Measurements from ENCODE around the gene AR.
A peak's percentile ranks its signal among the peaks of the same experiment; 100 is the strongest.

Gene AR

GRCh38 chrX:67544281-67545035 lies 637 bp downstream of the AR start:
- Histone ChIP-seq H3K9me3 (ENCODE audit: control insufficient read depth, insufficient read depth, low read length) (no peaks in the 10 kb centered on the region), H3K27me3 (ENCODE audit: control insufficient read depth, insufficient read depth, low read length) (peaks cover 11% of the 10 kb centered on the region), H3K4me1 (ENCODE audit: control insufficient read depth, insufficient read depth, low read length) (no peaks in the 10 kb centered on the region), H3K4me3 (ENCODE audit: low read depth, low read length) (peak overlapping the region; percentile 60), H3K9ac (ENCODE audit: low read depth, low read length) (peak overlapping the region; percentile 47), H3K36me3 (ENCODE audit: control insufficient read depth, insufficient read depth, low read length) (no peaks in the 10 kb centered on the region)

- no peak overlapping the region for H3K9ac ChIP-seq (ENCODE audit: low read depth, low read length)
- no peaks in the 10 kb centered on the region for H3K9me3 ChIP-seq (ENCODE audit: control insufficient read depth, insufficient read depth, low read length)
- peaks cover 11% of the 10 kb centered on the region for H3K27me3 ChIP-seq (ENCODE audit: control insufficient read depth, insufficient read depth, low read length)
- no peaks in the 10 kb centered on the region for H3K36me3 ChIP-seq (ENCODE audit: control insufficient read depth, insufficient read depth, low read length)
- H3K4me3 ChIP-seq (ENCODE audit: low read depth, low read length), result peak overlapping the region; percentile 61
- H3K4me1 ChIP-seq (ENCODE audit: control insufficient read depth, insufficient read depth, low read length), result peaks cover 3% of the 10 kb centered on the region
Measured at GRCh38 chrX:67545036-67545821, 1.4 kb downstream of the AR start.

- Histone ChIP-seq H3K4me3 (ENCODE audit: low read depth, low read length) (peak overlapping the region; percentile 61), H3K36me3 (ENCODE audit: control insufficient read depth, insufficient read depth, low read length) (no peaks in the 10 kb centered on the region), H3K9me3 (ENCODE audit: control insufficient read depth, insufficient read depth, low read length) (no peaks in the 10 kb centered on the region), H3K4me1 (ENCODE audit: control insufficient read depth, insufficient read depth, low read length) (peaks cover 3% of the 10 kb centered on the region), H3K27me3 (ENCODE audit: control insufficient read depth, insufficient read depth, low read length) (peaks cover 11% of the 10 kb centered on the region), H3K9ac (ENCODE audit: low read depth, low read length) (no peak overlapping the region)
Measured at GRCh38 chrX:67545893-67546495, 2.2 kb downstream of the AR start.

GRCh38 chrX:67546496-67547423 lies 2.9 kb downstream of the AR start:
- Histone ChIP-seq H3K27me3 (ENCODE audit: control insufficient read depth, insufficient read depth, low read length) (peaks cover 11% of the 10 kb centered on the region), H3K9ac (ENCODE audit: low read depth, low read length) (no peak overlapping the region), H3K4me1 (ENCODE audit: control insufficient read depth, insufficient read depth, low read length) (peaks cover 3% of the 10 kb centered on the region), H3K4me3 (ENCODE audit: low read depth, low read length) (peak overlapping the region; percentile 62), H3K36me3 (ENCODE audit: control insufficient read depth, insufficient read depth, low read length) (no peaks in the 10 kb centered on the region), H3K9me3 (ENCODE audit: control insufficient read depth, insufficient read depth, low read length) (no peaks in the 10 kb centered on the region)

- no peaks in the 10 kb centered on the region for H3K4me1 ChIP-seq (ENCODE audit: control insufficient read depth, insufficient read depth, low read length)
- no peaks in the 10 kb centered on the region for H3K36me3 ChIP-seq (ENCODE audit: control insufficient read depth, insufficient read depth, low read length)
- H3K9ac ChIP-seq (ENCODE audit: low read depth, low read length), result no peak overlapping the region
- H3K4me3 ChIP-seq (ENCODE audit: low read depth, low read length), result no peak overlapping the region
- H3K9me3 ChIP-seq (ENCODE audit: control insufficient read depth, insufficient read depth, low read length), result no peaks in the 10 kb centered on the region
- H3K27me3 ChIP-seq (ENCODE audit: control insufficient read depth, insufficient read depth, low read length), result no peaks in the 10 kb centered on the region
Measured at GRCh38 chrX:67555578-67556203, 11.9 kb downstream of the AR start.

- Histone ChIP-seq H3K4me3 (ENCODE audit: low read depth, low read length) (no peak overlapping the region), H3K9ac (ENCODE audit: low read depth, low read length) (no peak overlapping the region), H3K27me3 (ENCODE audit: control insufficient read depth, insufficient read depth, low read length) (no peaks in the 10 kb centered on the region), H3K4me1 (ENCODE audit: control insufficient read depth, insufficient read depth, low read length) (no peaks in the 10 kb centered on the region), H3K9me3 (ENCODE audit: control insufficient read depth, insufficient read depth, low read length) (no peaks in the 10 kb centered on the region), H3K36me3 (ENCODE audit: control insufficient read depth, insufficient read depth, low read length) (no peaks in the 10 kb centered on the region)
Measured at GRCh38 chrX:67558267-67558666, 14.4 kb downstream of the AR start.

- Histone ChIP-seq H3K4me1 (ENCODE audit: control insufficient read depth, insufficient read depth, low read length) (no peaks in the 10 kb centered on the region), H3K27me3 (ENCODE audit: control insufficient read depth, insufficient read depth, low read length) (no peaks in the 10 kb centered on the region), H3K9ac (ENCODE audit: low read depth, low read length) (no peak overlapping the region), H3K36me3 (ENCODE audit: control insufficient read depth, insufficient read depth, low read length) (no peaks in the 10 kb centered on the region), H3K4me3 (ENCODE audit: low read depth, low read length) (no peak overlapping the region), H3K9me3 (ENCODE audit: control insufficient read depth, insufficient read depth, low read length) (no peaks in the 10 kb centered on the region)
Measured at GRCh38 chrX:67563469-67564448, 19.9 kb downstream of the AR start.

GRCh38 chrX:67564475-67564874 lies 20.7 kb downstream of the AR start:
- Histone ChIP-seq H3K36me3 (ENCODE audit: control insufficient read depth, insufficient read depth, low read length) (no peaks in the 10 kb centered on the region), H3K27me3 (ENCODE audit: control insufficient read depth, insufficient read depth, low read length) (no peaks in the 10 kb centered on the region), H3K9me3 (ENCODE audit: control insufficient read depth, insufficient read depth, low read length) (no peaks in the 10 kb centered on the region), H3K9ac (ENCODE audit: low read depth, low read length) (no peak overlapping the region), H3K4me1 (ENCODE audit: control insufficient read depth, insufficient read depth, low read length) (no peaks in the 10 kb centered on the region), H3K4me3 (ENCODE audit: low read depth, low read length) (no peak overlapping the region)

- no peaks in the 10 kb centered on the region for H3K27me3 ChIP-seq (ENCODE audit: control insufficient read depth, insufficient read depth, low read length)
- no peak overlapping the region for H3K9ac ChIP-seq (ENCODE audit: low read depth, low read length)
- H3K9me3 ChIP-seq (ENCODE audit: control insufficient read depth, insufficient read depth, low read length), result no peaks in the 10 kb centered on the region
- H3K4me3 ChIP-seq (ENCODE audit: low read depth, low read length), result no peak overlapping the region
- no peaks in the 10 kb centered on the region for H3K36me3 ChIP-seq (ENCODE audit: control insufficient read depth, insufficient read depth, low read length)
- H3K4me1 ChIP-seq (ENCODE audit: control insufficient read depth, insufficient read depth, low read length), result no peaks in the 10 kb centered on the region
Measured at GRCh38 chrX:67568769-67569168, 24.9 kb downstream of the AR start.

GRCh38 chrX:67570839-67571238 lies 27.0 kb downstream of the AR start:
- H3K36me3 ChIP-seq (ENCODE audit: control insufficient read depth, insufficient read depth, low read length), result no peaks in the 10 kb centered on the region
- no peak overlapping the region for H3K4me3 ChIP-seq (ENCODE audit: low read depth, low read length)
- no peaks in the 10 kb centered on the region for H3K9me3 ChIP-seq (ENCODE audit: control insufficient read depth, insufficient read depth, low read length)
- no peak overlapping the region for H3K9ac ChIP-seq (ENCODE audit: low read depth, low read length)
- H3K27me3 ChIP-seq (ENCODE audit: control insufficient read depth, insufficient read depth, low read length), result no peaks in the 10 kb centered on the region
- no peaks in the 10 kb centered on the region for H3K4me1 ChIP-seq (ENCODE audit: control insufficient read depth, insufficient read depth, low read length)

Measured in iPS-15b (cell line).